Spleen (tissue), 7 donors: Measurements from ENCODE around the gene APOL5.

ENCODE experiments used
- POLR2AphosphoS5 ChIP-seq, 3 donors: sonication (generic); formaldehyde crosslinking; IDR thresholded peaks; one replicate each; pipeline ENCODE4 v1.5.1; 2017; ENCODE audit warnings: antibody characterized with exemption in 3 of 3
- TF ChIP-seq, protein P1 (sequence below), 11 experiments: fragments of 200-600 bp in 7 of 11; fragments of 450-650 bp in 4 of 11; sonication (generic) in 4 of 11; IDR thresholded peaks in 8 of 11; conservative IDR thresholded peaks in 3 of 11; 1 replicate in 7 of 11; 2 replicates in 4 of 11; pipeline versions ENCODE4 v1.4.0 to v1.8.0; 2016 to 2021; ENCODE audit warnings: antibody characterized with exemption in 11 of 11, inconsistent platforms in 4 of 11, mild to moderate bottlenecking in 1 of 11
- donor health status: DM: no; HTN: no; CAD: no; lungs with moderate emphysema.
- donor health status: DM: no; HTN: no; CAD: no.
- donor health status: DM: no; HTN: no; CAD: no.

DNA sequence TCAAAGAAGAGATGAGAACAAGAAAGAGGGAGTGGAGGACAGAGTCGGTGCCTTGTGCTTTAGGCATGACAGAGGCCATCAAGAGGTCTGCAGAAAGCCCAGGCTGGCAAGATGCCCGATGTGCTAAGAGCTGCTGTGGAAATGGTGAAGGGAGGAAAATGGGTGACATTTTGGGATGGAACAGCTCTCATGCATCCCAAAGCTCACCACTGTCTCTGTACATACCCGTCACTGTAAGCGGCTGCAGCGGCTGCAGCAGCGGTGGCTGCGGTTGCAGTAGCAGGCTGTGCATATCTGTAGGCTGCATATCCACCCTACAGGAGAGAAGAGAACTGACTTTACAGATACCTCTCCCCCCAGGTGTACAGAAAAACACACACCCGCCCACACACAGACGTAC, 28.6 kb downstream of the APOL5 start:
- TF ChIP-seq, protein P1, sequence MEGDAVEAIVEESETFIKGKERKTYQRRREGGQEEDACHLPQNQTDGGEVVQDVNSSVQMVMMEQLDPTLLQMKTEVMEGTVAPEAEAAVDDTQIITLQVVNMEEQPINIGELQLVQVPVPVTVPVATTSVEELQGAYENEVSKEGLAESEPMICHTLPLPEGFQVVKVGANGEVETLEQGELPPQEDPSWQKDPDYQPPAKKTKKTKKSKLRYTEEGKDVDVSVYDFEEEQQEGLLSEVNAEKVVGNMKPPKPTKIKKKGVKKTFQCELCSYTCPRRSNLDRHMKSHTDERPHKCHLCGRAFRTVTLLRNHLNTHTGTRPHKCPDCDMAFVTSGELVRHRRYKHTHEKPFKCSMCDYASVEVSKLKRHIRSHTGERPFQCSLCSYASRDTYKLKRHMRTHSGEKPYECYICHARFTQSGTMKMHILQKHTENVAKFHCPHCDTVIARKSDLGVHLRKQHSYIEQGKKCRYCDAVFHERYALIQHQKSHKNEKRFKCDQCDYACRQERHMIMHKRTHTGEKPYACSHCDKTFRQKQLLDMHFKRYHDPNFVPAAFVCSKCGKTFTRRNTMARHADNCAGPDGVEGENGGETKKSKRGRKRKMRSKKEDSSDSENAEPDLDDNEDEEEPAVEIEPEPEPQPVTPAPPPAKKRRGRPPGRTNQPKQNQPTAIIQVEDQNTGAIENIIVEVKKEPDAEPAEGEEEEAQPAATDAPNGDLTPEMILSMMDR (IDR thresholded peaks at IDR 0.05 in 8 of 11, conservative IDR thresholded peaks at IDR 0.05 in 3 of 11) = no peak
- no peak for TF ChIP-seq POLR2AphosphoS5 (IDR thresholded peaks at IDR 0.05)
